Spleen (tissue), 11 donors: Measurements from ENCODE around the gene HES3. TPM values are rescaled to one million over a fixed set of nuclear protein-coding genes. Genes with fewer than 3 reads are reported as not detected.

Experiments
- DNase-seq: peaks from one replicate; pipeline ENCODE4 v3.0.0-alpha.2; 2020
- H3K27ac ChIP-seq, 8 donors: fragments of 200-600 bp; sonication (generic) in 7 of 8; 1 replicate in 4 of 8; 2 replicates in 4 of 8; pipeline versions ENCODE4 v1.5.0 to v1.8.0; 2016 to 2021; ENCODE audit warnings: inconsistent platforms in 4 of 8, mild to moderate bottlenecking in 4 of 8, moderate library complexity in 1 of 8
- H3K27me3 ChIP-seq, 7 donors: fragments of 200-600 bp; sonication (generic) in 6 of 7; replicated peaks in 1 of 7; 1 replicate in 4 of 7; 2 replicates in 3 of 7; pipeline versions ENCODE4 v1.5.0 to v1.8.0; 2016 to 2021; ENCODE audit warnings: inconsistent platforms in 3 of 7, mild to moderate bottlenecking in 1 of 7
- H3K36me3 ChIP-seq, 6 donors: fragments of 200-600 bp; sonication (generic) in 5 of 6; 1 replicate in 4 of 6; 2 replicates in 2 of 6; pipeline versions ENCODE4 v1.5.0 to v1.8.0; 2016 to 2021; ENCODE audit warnings: inconsistent platforms in 2 of 6
- H3K4me1 ChIP-seq, 6 donors: fragments of 200-600 bp; sonication (generic) in 5 of 6; 1 replicate in 3 of 6; 2 replicates in 3 of 6; pipeline versions ENCODE4 v1.5.0 to v1.8.0; 2016 to 2021; ENCODE audit warnings: inconsistent platforms in 3 of 6
- H3K4me3 ChIP-seq, 8 donors: fragments of 200-600 bp; sonication (generic) in 7 of 8; 1 replicate in 4 of 8; 2 replicates in 4 of 8; pipeline versions ENCODE4 v1.5.0 to v1.8.0; 2016 to 2021; ENCODE audit warnings: inconsistent platforms in 4 of 8, mild to moderate bottlenecking in 4 of 8, moderate library complexity in 2 of 8
- H3K9me3 ChIP-seq, 8 donors: fragments of 200-600 bp; sonication (generic) in 7 of 8; 1 replicate in 4 of 8; 2 replicates in 4 of 8; pipeline versions ENCODE4 v1.5.0 to v1.8.0; 2016 to 2021; ENCODE audit warnings: inconsistent platforms in 4 of 8
- POLR2A ChIP-seq, 3 donors: fragments of 450-650 bp; IDR thresholded peaks; one replicate each; pipeline ENCODE4 v1.5.1; 2017; ENCODE audit warnings: antibody characterized with exemption in 3 of 3, mild to moderate bottlenecking in 1 of 3
- POLR2AphosphoS5 ChIP-seq, 3 donors: sonication (generic); formaldehyde crosslinking; IDR thresholded peaks; one replicate each; pipeline ENCODE4 v1.5.1; 2017; ENCODE audit warnings: antibody characterized with exemption in 3 of 3
- whole genome bisulfite sequencing, 5 donors: extraction: QIAGEN DNeasy Blood & Tissue Kit in 3 of 5; methylation state at CpG; one replicate each; pipeline versions ENCODE4 v1.1.5 to v1.1.7; 2013 to 2018; 5-methylcytosine and 5-hydroxymethylcytosine counted together
- intact Hi-C: fragments of 100-400 bp; cut with DNase I; formaldehyde crosslinking; loops from one replicate; pipeline ENCODE4 v1.15.0; 2023; ENCODE audit warnings: low total_unique reads
- polyA plus RNA-seq, 3 donors: library from polyadenylated mRNA; stranded (reverse); fragments of 200-250 nt; gene quantifications; one replicate each; pipeline ENCODE4 v1.2.1, GENCODE V29; 2013
- total RNA-seq, 7 donors: library from RNA; depleted of rRNA in 3 of 7; stranded (reverse); fragments of >200 nt in 3 of 7; fragmentation: NEBNext Ultra II Directional in 4 of 7; extraction: Animal tissue kit (Norgen Biotek cat#: 25700) in 4 of 7; gene quantifications; one replicate each; pipeline versions ENCODE4 v1.1.0 to v1.2.1, GENCODE V29; 2016 to 2021
- TF ChIP-seq, protein P1 (sequence below), 11 experiments: fragments of 200-600 bp in 7 of 11; fragments of 450-650 bp in 4 of 11; sonication (generic) in 4 of 11; IDR thresholded peaks in 8 of 11; conservative IDR thresholded peaks in 3 of 11; 1 replicate in 7 of 11; 2 replicates in 4 of 11; pipeline versions ENCODE4 v1.4.0 to v1.8.0; 2016 to 2021; ENCODE audit warnings: antibody characterized with exemption in 11 of 11, inconsistent platforms in 4 of 11, mild to moderate bottlenecking in 1 of 11
- donor health status: healthy with polysubstance abuse.
- donor health status: DM: no; HTN: no; CAD: no; lungs with moderate emphysema.
- donor health status: DM: no; HTN: no; CAD: no.
- donor health status: Bipolar disorder and iron deficiency.
- donor health status: healthy.
- donor health status: DM: no; HTN: no; CAD: no.
- donor health status: DM: yes; HTN: yes; CAD: no.

The HES3 gene
- total and polyA plus RNA-seq, 10 donors = not detected

DNA sequence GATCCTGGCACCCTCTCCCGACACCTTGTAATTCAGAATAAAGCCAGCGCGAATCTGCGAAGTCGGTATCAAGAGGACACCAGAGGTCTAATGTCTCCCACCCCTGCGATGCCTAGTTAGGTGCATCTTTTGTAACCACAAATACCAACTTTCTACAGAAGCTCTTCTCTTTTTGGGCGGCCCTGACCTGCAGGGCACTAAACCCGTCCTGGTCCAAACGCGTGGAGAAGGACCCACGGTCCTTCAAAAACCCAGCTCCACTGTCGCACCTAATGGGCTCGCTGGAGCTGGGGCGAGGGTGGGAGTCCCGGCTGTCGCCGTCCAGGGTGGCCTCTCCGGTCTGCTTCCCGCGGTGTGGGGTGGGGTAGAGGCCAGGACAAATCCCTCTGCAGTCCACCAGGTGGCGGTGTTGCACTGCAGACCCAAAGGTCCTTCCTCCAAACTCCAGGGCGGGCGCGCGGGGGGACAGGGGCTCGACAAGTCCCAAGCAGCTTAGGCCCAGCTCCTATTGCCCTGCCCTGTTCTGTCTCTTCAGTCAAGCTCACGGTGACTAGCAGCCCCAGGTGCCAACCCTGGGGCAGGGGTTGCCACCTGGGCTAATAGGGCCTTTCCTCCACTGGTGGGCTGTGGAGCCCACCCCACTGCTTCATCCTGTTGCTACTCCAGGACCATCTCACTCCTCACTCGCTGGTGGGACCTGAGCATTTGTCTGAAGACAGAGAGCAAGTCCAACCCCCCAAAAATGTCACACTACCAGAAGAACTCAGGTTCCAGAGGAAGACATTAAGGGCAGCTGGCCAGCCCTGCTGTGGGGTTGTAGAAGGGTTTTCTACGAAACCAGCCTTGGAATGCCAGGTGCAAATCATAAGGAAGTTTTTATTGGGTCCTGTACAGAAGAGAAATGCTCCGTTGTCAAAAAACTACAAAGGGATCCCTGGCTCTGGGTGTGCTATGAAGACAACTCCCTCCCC is 2.8 kb downstream of the HES3 start:
- Histone ChIP-seq H3K27ac (no peak overlapping the region), H3K27me3 (peaks cover 12 to 100% (median 80%) of the 10 kb centered on the region in 7 donors), H3K36me3 (no peaks in the 10 kb centered on the region), H3K4me3 (peak overlapping the region in 1 of 8 donors; percentile 52), H3K4me1 (peaks cover 27 to 79% (median 56%) of the 10 kb centered on the region in 6 donors), H3K9me3 (no peaks in the 10 kb centered on the region)
- peak; percentile 94 for DNase-seq
- 5 to 11% (median 7%) methylated on average over 17 to 30 of the region's 30 CpGs for WGBS, 5 donors
- TF ChIP-seq POLR2AphosphoS5 (IDR thresholded peaks at IDR 0.05) (peak; percentile 64 to 73 (median 67)), POLR2A (IDR thresholded peaks at IDR 0.05) (no peak)
- TF ChIP-seq, protein P1, sequence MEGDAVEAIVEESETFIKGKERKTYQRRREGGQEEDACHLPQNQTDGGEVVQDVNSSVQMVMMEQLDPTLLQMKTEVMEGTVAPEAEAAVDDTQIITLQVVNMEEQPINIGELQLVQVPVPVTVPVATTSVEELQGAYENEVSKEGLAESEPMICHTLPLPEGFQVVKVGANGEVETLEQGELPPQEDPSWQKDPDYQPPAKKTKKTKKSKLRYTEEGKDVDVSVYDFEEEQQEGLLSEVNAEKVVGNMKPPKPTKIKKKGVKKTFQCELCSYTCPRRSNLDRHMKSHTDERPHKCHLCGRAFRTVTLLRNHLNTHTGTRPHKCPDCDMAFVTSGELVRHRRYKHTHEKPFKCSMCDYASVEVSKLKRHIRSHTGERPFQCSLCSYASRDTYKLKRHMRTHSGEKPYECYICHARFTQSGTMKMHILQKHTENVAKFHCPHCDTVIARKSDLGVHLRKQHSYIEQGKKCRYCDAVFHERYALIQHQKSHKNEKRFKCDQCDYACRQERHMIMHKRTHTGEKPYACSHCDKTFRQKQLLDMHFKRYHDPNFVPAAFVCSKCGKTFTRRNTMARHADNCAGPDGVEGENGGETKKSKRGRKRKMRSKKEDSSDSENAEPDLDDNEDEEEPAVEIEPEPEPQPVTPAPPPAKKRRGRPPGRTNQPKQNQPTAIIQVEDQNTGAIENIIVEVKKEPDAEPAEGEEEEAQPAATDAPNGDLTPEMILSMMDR (IDR thresholded peaks at IDR 0.05 in 8 of 11, conservative IDR thresholded peaks at IDR 0.05 in 3 of 11) = peak; percentile 85 to 98 (median 95)
- intact Hi-C loops = loop anchor here (5.0 kb wide), 2 partner anchors 96 to 161 kb away; no protein-coding TSS in a partner anchor

- H3K27me3 ChIP-seq = peaks cover 10 to 100% (median 71%) of the 10 kb centered on the region in 7 donors
- no peaks in the 10 kb centered on the region for H3K9me3 ChIP-seq
- TF ChIP-seq POLR2A (IDR thresholded peaks at IDR 0.05) = no peak
- TF ChIP-seq, protein P1 (IDR thresholded peaks at IDR 0.05 in 8 of 11, conservative IDR thresholded peaks at IDR 0.05 in 3 of 11) = no peak
- no peak for TF ChIP-seq POLR2AphosphoS5 (IDR thresholded peaks at IDR 0.05)
- no peak for DNase-seq
- peak overlapping the region in 2 of 8 donors; percentile 10 to 55 for H3K27ac ChIP-seq
- intact Hi-C loops = loop anchor here (5.0 kb wide), 2 partner anchors 95 to 160 kb away; no protein-coding TSS in a partner anchor
- WGBS, 5 donors = 68 to 84% (median 76%) methylated on average over 5 of the region's 5 CpGs; no CpG with 5 or more reads in 1 of the 5 donors
- H3K4me3 ChIP-seq = no peak overlapping the region
- peaks cover 25 to 71% (median 47%) of the 10 kb centered on the region in 6 donors for H3K4me1 ChIP-seq
- H3K36me3 ChIP-seq = no peaks in the 10 kb centered on the region
Measured at GRCh38 chr1:6247651-6248050, 3.7 kb downstream of the HES3 start.

DNA sequence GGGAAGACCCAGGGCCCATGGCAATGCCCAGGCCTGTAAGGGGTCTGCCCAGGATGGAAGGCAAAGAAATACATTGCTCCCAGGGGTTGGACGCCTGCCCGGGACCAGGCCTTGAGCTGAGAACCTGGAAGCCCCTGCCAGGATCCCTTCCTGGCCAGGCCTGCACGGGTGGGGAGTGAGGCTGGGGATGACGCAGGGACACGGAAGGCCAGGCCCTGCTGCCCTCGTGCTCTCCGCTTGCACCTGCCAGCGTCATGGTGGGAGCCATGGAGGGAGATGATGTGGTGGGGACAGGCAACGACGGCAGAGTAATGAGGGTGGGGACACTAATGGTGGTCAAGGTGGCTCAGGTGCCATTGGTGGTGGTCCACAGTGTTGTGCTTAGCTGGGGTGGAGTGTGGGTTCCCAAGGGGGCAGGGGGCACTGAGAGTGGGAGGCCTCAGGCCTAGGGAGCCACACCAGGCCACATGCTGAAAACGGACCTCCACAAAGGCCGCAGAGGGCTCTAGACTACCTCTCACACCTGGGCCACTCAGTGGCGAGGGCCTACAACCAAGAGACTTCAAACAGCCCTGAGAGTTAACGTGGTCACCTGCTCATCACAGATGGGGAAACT is 4.3 kb downstream of the HES3 start:
- intact Hi-C loops = loop anchor here (5.0 kb wide), 2 partner anchors 94 to 159 kb away; no protein-coding TSS in a partner anchor

More for the DNA sequence above, 4.3 kb downstream of the HES3 start:
- no peaks in the 10 kb centered on the region for H3K36me3 ChIP-seq
- peaks cover 10 to 95% (median 65%) of the 10 kb centered on the region in 7 donors for H3K27me3 ChIP-seq
- no peak for DNase-seq
- no peaks in the 10 kb centered on the region for H3K9me3 ChIP-seq
- TF ChIP-seq, protein P1 (IDR thresholded peaks at IDR 0.05 in 8 of 11, conservative IDR thresholded peaks at IDR 0.05 in 3 of 11) = no peak
- TF ChIP-seq POLR2AphosphoS5 (IDR thresholded peaks at IDR 0.05) = peak; percentile 50 to 77 (median 60)
- peak overlapping the region in 3 of 8 donors; percentile 10 to 55 (median 32) for H3K27ac ChIP-seq
- H3K4me1 ChIP-seq = peaks cover 25 to 69% (median 46%) of the 10 kb centered on the region in 6 donors
- H3K4me3 ChIP-seq = peak overlapping the region in 1 of 8 donors; percentile 32
- WGBS, 5 donors = 62 to 91% (median 78%) methylated on average over 11 to 14 of the region's 14 CpGs
